ENCODE data around the gene LAMA1.

GRCh38 chr18:7147399-7147798 lies 29.8 kb upstream of the LAMA1 start:
- TF ChIP-seq CTCF (IDR thresholded peaks at IDR 0.05) (no peak), EP300 (IDR thresholded peaks at IDR 0.05) (no peak)

Measured in tibial nerve (tissue), 4 donors.